Mesenchymal stem cell (in vitro differentiated cells and primary cell): Measurements from ENCODE around the gene TTC27.

Experiments used
- DNase-seq: peaks from one replicate; pipeline ENCODE4 v3.0.0-alpha.2; 2013
- H2AFZ ChIP-seq: one replicate; pipeline ENCODE4 v1.6.1; 2013; ENCODE audit warnings: low read depth, mild to moderate bottlenecking, control low read depth, inconsistent platforms, low read length, moderate library complexity
- H2AK5ac ChIP-seq: 2 replicates; pipeline ENCODE4 v1.6.1; 2013; ENCODE audit warnings: low read length, moderate library complexity, mild to moderate bottlenecking, inconsistent platforms; ENCODE audit not compliant: severe bottlenecking
- H2BK120ac ChIP-seq: one replicate; pipeline ENCODE4 v1.6.1; 2013; ENCODE audit warnings: low read depth, mild to moderate bottlenecking, inconsistent platforms, low read length, moderate library complexity
- H2BK12ac ChIP-seq, 2 experiments: one replicate each; pipeline ENCODE4 v1.6.1; 2013; ENCODE audit warnings: inconsistent platforms in 2 of 2, low read length in 2 of 2, mild to moderate bottlenecking in 2 of 2, moderate library complexity in 2 of 2, control low read depth in 1 of 2
- H2BK15ac ChIP-seq: one replicate; pipeline ENCODE4 v1.6.1; 2013; ENCODE audit warnings: mild to moderate bottlenecking, low read depth, inconsistent platforms; ENCODE audit not compliant: poor library complexity, severe bottlenecking
- H2BK5ac ChIP-seq: 2 replicates; pipeline ENCODE4 v1.6.1; 2013; ENCODE audit warnings: low read depth, mild to moderate bottlenecking, low read length, control low read depth, inconsistent platforms; ENCODE audit not compliant: poor library complexity, severe bottlenecking
- H3K14ac ChIP-seq, 2 experiments: one replicate each; pipeline ENCODE4 v1.6.1; 2013; ENCODE audit warnings: inconsistent platforms in 2 of 2, low read length in 2 of 2, control low read depth in 1 of 2, mild to moderate bottlenecking in 1 of 2, moderate library complexity in 1 of 2
- H3K18ac ChIP-seq, 2 experiments: one replicate each; pipeline ENCODE4 v1.6.1; 2013; ENCODE audit warnings: inconsistent platforms in 2 of 2, low read length in 2 of 2, control low read depth in 1 of 2, low read depth in 1 of 2, mild to moderate bottlenecking in 1 of 2
- H3K23ac ChIP-seq, 2 experiments: one replicate each; pipeline ENCODE4 v1.6.1; 2013; ENCODE audit warnings: inconsistent platforms in 2 of 2, low read length in 2 of 2, mild to moderate bottlenecking in 2 of 2, moderate library complexity in 2 of 2, control low read depth in 1 of 2
- H3K27ac ChIP-seq: 2 replicates; pipeline ENCODE4 v1.5.1; 2013; ENCODE audit warnings: mild to moderate bottlenecking, moderate library complexity, low read length, control low read depth, inconsistent platforms; ENCODE audit not compliant: poor library complexity, severe bottlenecking
- H3K27me3 ChIP-seq, 2 experiments: 2 replicates each; pipeline versions ENCODE4 v1.6.1 to v1.7.0; 2013; ENCODE audit warnings: low read length in 2 of 2, mild to moderate bottlenecking in 2 of 2, moderate library complexity in 2 of 2, control low read depth in 1 of 2, inconsistent platforms in 1 of 2; ENCODE audit not compliant: control insufficient read depth in 1 of 2, insufficient read depth in 1 of 2
- H3K36me3 ChIP-seq, 2 experiments: 2 replicates each; pipeline versions ENCODE4 v1.6.1 to v1.7.0; 2013; ENCODE audit warnings: low read length in 2 of 2, control low read depth in 1 of 2, inconsistent platforms in 1 of 2, low read depth in 1 of 2, mild to moderate bottlenecking in 1 of 2; ENCODE audit not compliant: insufficient read depth in 2 of 2, control insufficient read depth in 1 of 2
- H3K4ac ChIP-seq, 2 experiments: one replicate each; pipeline ENCODE4 v1.6.1; 2013; ENCODE audit warnings: inconsistent platforms in 2 of 2, low read length in 2 of 2, mild to moderate bottlenecking in 2 of 2, moderate library complexity in 2 of 2, control low read depth in 1 of 2, low read depth in 1 of 2
- H3K4me1 ChIP-seq: 2 replicates; pipeline ENCODE4 v1.6.1; 2013; ENCODE audit warnings: low read depth, low read length, control low read depth; ENCODE audit not compliant: control insufficient read depth, insufficient read depth
- H3K4me2 ChIP-seq: 2 replicates; pipeline ENCODE4 v1.6.1; 2013; ENCODE audit warnings: low read length, mild to moderate bottlenecking, inconsistent platforms; ENCODE audit not compliant: poor library complexity, severe bottlenecking
- H3K4me3 ChIP-seq, 2 experiments: 2 replicates each; pipeline versions ENCODE4 v1.5.1 to v1.7.0; 2013; ENCODE audit warnings: low read length in 2 of 2, mild to moderate bottlenecking in 2 of 2, control low read depth in 1 of 2, low read depth in 1 of 2; ENCODE audit not compliant: insufficient read depth in 1 of 2
- H3K79me1 ChIP-seq: replicated peaks from 2 replicates; pipeline ENCODE4 v1.6.1; 2013; ENCODE audit warnings: mild to moderate bottlenecking, control low read depth, low read length, inconsistent platforms; ENCODE audit not compliant: poor library complexity, severe bottlenecking
- H3K9ac ChIP-seq: 2 replicates; pipeline ENCODE4 v1.7.0; 2013; ENCODE audit warnings: mild to moderate bottlenecking, low read length, moderate library complexity
- H3K9me3 ChIP-seq: 2 replicates; pipeline ENCODE4 v1.7.0; 2013; ENCODE audit warnings: mild to moderate bottlenecking, low read length; ENCODE audit not compliant: control insufficient read depth
- H4K8ac ChIP-seq: one replicate; pipeline ENCODE4 v1.6.1; 2013; ENCODE audit warnings: inconsistent platforms, mild to moderate bottlenecking, low read length, moderate library complexity
- H4K91ac ChIP-seq: one replicate; pipeline ENCODE4 v1.6.1; 2013; ENCODE audit warnings: mild to moderate bottlenecking, low read length, inconsistent platforms
- WGBS: methylation state at CpG from one replicate; pipeline ENCODE4 v1.1.7; 2013; ENCODE audit warnings: mixed read lengths; 5-methylcytosine and 5-hydroxymethylcytosine counted together

TTC27 gene

DNA sequence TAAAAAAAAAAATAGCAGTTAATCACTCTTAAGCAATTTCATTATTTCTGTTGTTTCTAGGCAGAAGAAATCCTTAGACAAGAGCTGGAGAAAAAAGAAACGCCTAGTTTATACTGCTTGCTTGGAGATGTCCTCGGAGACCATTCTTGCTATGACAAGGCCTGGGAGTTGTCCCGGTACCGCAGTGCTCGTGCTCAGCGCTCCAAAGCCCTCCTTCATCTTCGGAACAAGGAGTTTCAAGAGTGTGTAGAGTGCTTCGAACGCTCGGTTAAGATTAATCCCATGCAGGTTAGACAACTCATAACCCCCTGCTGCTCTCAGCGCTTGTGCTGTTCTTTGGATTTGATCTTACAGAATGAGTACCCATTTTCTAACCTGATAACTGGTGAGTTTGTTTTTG lies 130.4 kb downstream of the TTC27 start:
- H3K79me1 ChIP-seq, result peaks cover 2% of the 10 kb centered on the region
- H3K9ac ChIP-seq, result peak overlapping the region; percentile 57
- peaks cover 5 to 20% of the 10 kb centered on the region in 2 experiments for H3K36me3 ChIP-seq
- no peak overlapping the region for H3K18ac ChIP-seq
- H2BK12ac ChIP-seq, result no peak overlapping the region
- DNase-seq, result no peak
- H2BK5ac ChIP-seq, result no peak overlapping the region
- H3K14ac ChIP-seq, result no peak overlapping the region
- H2AFZ ChIP-seq, result no peak overlapping the region
- H3K4me1 ChIP-seq, result peaks cover 1% of the 10 kb centered on the region
- over 99% methylated on average over 8 of the region's 11 CpGs for WGBS
- H3K9me3 ChIP-seq, result no peaks in the 10 kb centered on the region
- H3K4me3 ChIP-seq, result peak overlapping the region in 1 of 2 experiments; percentile 69
- no peak overlapping the region for H3K4ac ChIP-seq
- H3K4me2 ChIP-seq, result no peak overlapping the region
- no peak overlapping the region for H2AK5ac ChIP-seq
- no peak overlapping the region for H2BK120ac ChIP-seq
- no peaks in the 10 kb centered on the region for H3K27me3 ChIP-seq
- H3K27ac ChIP-seq, result no peak overlapping the region
- H2BK15ac ChIP-seq, result no peak overlapping the region
- H4K8ac ChIP-seq, result no peak overlapping the region
- no peak overlapping the region for H3K23ac ChIP-seq
- H4K91ac ChIP-seq, result no peak overlapping the region

DNA sequence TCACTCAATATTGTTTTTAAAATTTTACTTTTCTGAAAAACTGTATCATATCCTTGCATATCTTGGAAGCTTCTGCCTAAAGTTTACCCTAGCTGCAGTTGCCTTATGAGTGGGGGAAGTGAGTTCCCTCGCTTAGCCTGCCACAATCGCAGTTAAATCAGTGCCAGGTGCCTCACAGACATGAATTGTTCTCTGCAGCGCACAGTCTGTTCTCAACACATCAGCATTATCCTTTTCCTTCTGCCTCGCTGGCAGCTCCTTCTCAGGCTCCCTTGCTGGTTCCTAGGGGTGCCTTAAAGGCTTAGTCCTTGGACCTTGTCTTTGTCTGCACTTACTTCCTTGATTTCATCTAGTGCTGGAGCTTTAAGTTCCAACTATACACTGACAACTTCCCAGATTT lies 132.8 kb downstream of the TTC27 start:
- Histone ChIP-seq H4K91ac (no peak overlapping the region), H3K27me3 (no peaks in the 10 kb centered on the region), H3K4me3 (no peak overlapping the region), H3K79me1 (peaks cover 2% of the 10 kb centered on the region), H3K36me3 (peaks cover 5 to 20% of the 10 kb centered on the region in 2 experiments), H3K18ac (no peak overlapping the region), H3K9me3 (no peaks in the 10 kb centered on the region), H2BK15ac (no peak overlapping the region), H3K27ac (no peak overlapping the region), H3K14ac (no peak overlapping the region), H3K4ac (no peak overlapping the region), H2AFZ (no peak overlapping the region), H4K8ac (no peak overlapping the region), H2BK12ac (no peak overlapping the region), H3K4me1 (peaks cover 1% of the 10 kb centered on the region), H2BK120ac (no peak overlapping the region), H2BK5ac (no peak overlapping the region), H3K23ac (no peak overlapping the region), H3K4me2 (no peak overlapping the region), H3K9ac (no peak overlapping the region), H2AK5ac (no peak overlapping the region)
- no peak for DNase-seq
- 98% methylated on average over 4 of the region's 4 CpGs for WGBS

DNA sequence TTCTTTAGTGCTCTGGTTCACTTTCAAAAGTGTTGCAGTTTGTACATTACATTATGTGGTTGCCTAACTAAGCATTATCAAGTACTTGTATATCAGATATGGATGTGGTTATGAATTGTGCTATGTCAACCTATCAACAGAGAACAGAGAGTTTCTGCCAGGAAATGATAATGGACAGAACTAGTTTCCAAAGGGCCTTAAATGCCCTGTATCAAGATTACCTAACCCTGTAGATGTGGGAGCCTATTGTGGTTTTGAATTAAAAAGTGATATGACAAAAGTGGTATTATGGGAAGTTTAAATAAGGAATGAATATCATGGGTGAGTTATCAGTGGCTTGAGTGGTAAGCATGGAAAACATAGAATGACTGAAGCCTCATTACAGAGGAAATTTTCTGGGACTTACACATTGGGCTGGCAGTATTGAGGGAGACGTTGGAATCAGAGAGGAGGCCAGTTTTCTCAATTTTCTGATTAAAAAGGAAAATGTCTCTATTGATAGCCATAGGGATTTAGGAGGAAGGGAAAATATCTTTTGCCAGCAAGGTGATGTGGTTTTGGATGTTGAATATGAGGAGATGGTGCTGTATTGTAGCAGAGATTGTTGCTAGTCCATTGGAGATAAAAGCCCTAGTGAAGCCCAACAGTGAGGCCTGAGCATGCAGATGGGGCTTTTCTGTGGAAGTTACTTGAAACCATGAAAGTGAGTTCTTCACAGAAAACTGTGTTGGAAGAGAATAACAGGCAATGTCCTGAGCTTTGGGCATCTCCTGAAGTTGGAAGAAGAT lies 140.7 kb downstream of the TTC27 start:
- no peak overlapping the region for H2BK12ac ChIP-seq

DNA sequence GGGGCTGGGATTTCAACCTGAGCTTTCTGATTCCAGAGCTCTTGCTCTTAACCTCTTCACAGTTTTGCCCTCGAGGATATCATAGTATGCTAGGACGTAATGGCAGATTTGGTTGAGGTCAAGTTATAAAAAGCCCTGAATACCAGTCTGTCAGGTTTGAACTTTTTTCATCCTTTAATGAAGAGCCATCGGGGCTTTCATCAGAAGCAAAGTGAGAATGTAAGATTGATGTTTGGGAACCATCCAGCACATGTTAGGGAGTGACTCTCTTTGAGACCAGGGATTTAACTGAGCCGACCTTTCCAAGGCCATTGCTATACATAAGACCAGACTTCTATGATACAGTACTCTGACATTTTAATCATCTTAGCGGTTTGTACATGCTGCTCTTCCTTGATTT lies 142.5 kb downstream of the TTC27 start:
- H2BK15ac ChIP-seq, result no peak overlapping the region
- H3K27ac ChIP-seq, result no peak overlapping the region
- no peak overlapping the region for H3K23ac ChIP-seq
- DNase-seq, result no peak
- H3K79me1 ChIP-seq, result peaks cover 6% of the 10 kb centered on the region
- no peaks in the 10 kb centered on the region for H3K27me3 ChIP-seq
- H2BK12ac ChIP-seq, result no peak overlapping the region
- H3K14ac ChIP-seq, result no peak overlapping the region
- no peaks in the 10 kb centered on the region for H3K36me3 ChIP-seq
- no peak overlapping the region for H2BK5ac ChIP-seq
- no peak overlapping the region for H3K4me2 ChIP-seq
- no peaks in the 10 kb centered on the region for H3K4me1 ChIP-seq
- no peak overlapping the region for H2AK5ac ChIP-seq
- H4K91ac ChIP-seq, result no peak overlapping the region
- H4K8ac ChIP-seq, result no peak overlapping the region
- no peak overlapping the region for H3K9ac ChIP-seq
- no peak overlapping the region for H3K4ac ChIP-seq
- no peak overlapping the region for H3K4me3 ChIP-seq
- no peaks in the 10 kb centered on the region for H3K9me3 ChIP-seq
- H2BK120ac ChIP-seq, result no peak overlapping the region
- WGBS, result 97% methylated on average over 4 of the region's 5 CpGs
- no peak overlapping the region for H2AFZ ChIP-seq
- no peak overlapping the region for H3K18ac ChIP-seq

More for the DNA sequence above, 140.7 kb downstream of the TTC27 start:
- no peak overlapping the region for H3K4me3 ChIP-seq
- H3K4ac ChIP-seq, result peak overlapping the region in 1 of 2 experiments; percentile 19
- H2AFZ ChIP-seq, result no peak overlapping the region
- no peaks in the 10 kb centered on the region for H3K9me3 ChIP-seq
- H3K79me1 ChIP-seq, result peaks cover 7% of the 10 kb centered on the region
- H2BK15ac ChIP-seq, result no peak overlapping the region
- 94% methylated on average over 1 of the region's 1 CpG for WGBS
- H2BK5ac ChIP-seq, result no peak overlapping the region
- H3K4me2 ChIP-seq, result no peak overlapping the region
- H3K27ac ChIP-seq, result no peak overlapping the region
- H3K4me1 ChIP-seq, result no peaks in the 10 kb centered on the region
- H2BK120ac ChIP-seq, result no peak overlapping the region
- H3K18ac ChIP-seq, result peak overlapping the region in 1 of 2 experiments; percentile 16
- H3K14ac ChIP-seq, result no peak overlapping the region
- no peak overlapping the region for H2AK5ac ChIP-seq
- no peak overlapping the region for H3K9ac ChIP-seq
- no peak overlapping the region for H3K23ac ChIP-seq
- H3K36me3 ChIP-seq, result no peaks in the 10 kb centered on the region
- no peak overlapping the region for H4K91ac ChIP-seq
- DNase-seq, result no peak
- no peaks in the 10 kb centered on the region for H3K27me3 ChIP-seq
- no peak overlapping the region for H4K8ac ChIP-seq
